Measurements from ENCODE around the gene PPP1R16B.

- TF ChIP-seq, protein P1, sequence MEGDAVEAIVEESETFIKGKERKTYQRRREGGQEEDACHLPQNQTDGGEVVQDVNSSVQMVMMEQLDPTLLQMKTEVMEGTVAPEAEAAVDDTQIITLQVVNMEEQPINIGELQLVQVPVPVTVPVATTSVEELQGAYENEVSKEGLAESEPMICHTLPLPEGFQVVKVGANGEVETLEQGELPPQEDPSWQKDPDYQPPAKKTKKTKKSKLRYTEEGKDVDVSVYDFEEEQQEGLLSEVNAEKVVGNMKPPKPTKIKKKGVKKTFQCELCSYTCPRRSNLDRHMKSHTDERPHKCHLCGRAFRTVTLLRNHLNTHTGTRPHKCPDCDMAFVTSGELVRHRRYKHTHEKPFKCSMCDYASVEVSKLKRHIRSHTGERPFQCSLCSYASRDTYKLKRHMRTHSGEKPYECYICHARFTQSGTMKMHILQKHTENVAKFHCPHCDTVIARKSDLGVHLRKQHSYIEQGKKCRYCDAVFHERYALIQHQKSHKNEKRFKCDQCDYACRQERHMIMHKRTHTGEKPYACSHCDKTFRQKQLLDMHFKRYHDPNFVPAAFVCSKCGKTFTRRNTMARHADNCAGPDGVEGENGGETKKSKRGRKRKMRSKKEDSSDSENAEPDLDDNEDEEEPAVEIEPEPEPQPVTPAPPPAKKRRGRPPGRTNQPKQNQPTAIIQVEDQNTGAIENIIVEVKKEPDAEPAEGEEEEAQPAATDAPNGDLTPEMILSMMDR (IDR thresholded peaks at IDR 0.05) = no peak
- no peak for TF ChIP-seq POLR2A (IDR thresholded peaks at IDR 0.05)
Observed at GRCh38 chr20:38900606-38901005, 95.1 kb downstream of the PPP1R16B start.

All from heart left ventricle (tissue), 13 donors.